ENCODE results near the gene POLR3E.

Gene POLR3E

GRCh38 chr16:22329199-22329695 lies 32.0 kb downstream of the POLR3E start:
- no peak for ATAC-seq

GRCh38 chr16:22330326-22330725 lies 33.1 kb downstream of the POLR3E start:
- ATAC-seq: no peak

More at GRCh38 chr16:22329199-22329695, 32.0 kb downstream of the POLR3E start:
- no peak for TF ChIP-seq ZC3H10 (CRISPR knock-in tag; IDR thresholded peaks at IDR 0.05)
- TF ChIP-seq SNAI2 (CRISPR knock-in tag; IDR thresholded peaks at IDR 0.05): no peak
- TF ChIP-seq PATZ1 (CRISPR knock-in tag; IDR thresholded peaks at IDR 0.05; ENCODE audit: borderline replicate concordance): no peak
- no peak for TF ChIP-seq ARNTL (CRISPR knock-in tag; IDR thresholded peaks at IDR 0.05; ENCODE audit: borderline replicate concordance, low read depth)
- no peak for TF ChIP-seq ESRRG (CRISPR knock-in tag; IDR thresholded peaks at IDR 0.05)

GRCh38 chr16:22333457-22333994 lies 36.3 kb downstream of the POLR3E start:
- TF ChIP-seq ZNF8 (CRISPR knock-in tag; IDR thresholded peaks at IDR 0.05) (no peak), GLIS3 (CRISPR knock-in tag; IDR thresholded peaks at IDR 0.05) (no peak), ZNF70 (CRISPR knock-in tag; IDR thresholded peaks at IDR 0.05) (no peak), TOX (CRISPR knock-in tag; IDR thresholded peaks at IDR 0.05; ENCODE audit: borderline replicate concordance) (no peak)
- no peak for ATAC-seq

More at GRCh38 chr16:22330326-22330725, 33.1 kb downstream of the POLR3E start:
- TF ChIP-seq ZNF70 (CRISPR knock-in tag; IDR thresholded peaks at IDR 0.05): no peak
- no peak for TF ChIP-seq SNAI2 (CRISPR knock-in tag; IDR thresholded peaks at IDR 0.05)
- TF ChIP-seq ZNF8 (CRISPR knock-in tag; IDR thresholded peaks at IDR 0.05): no peak
- no peak for TF ChIP-seq TCF4 (CRISPR knock-in tag; IDR thresholded peaks at IDR 0.05; ENCODE audit: borderline replicate concordance)
- no peak for TF ChIP-seq CREB5 (CRISPR knock-in tag; IDR thresholded peaks at IDR 0.05; ENCODE audit: low read depth)
- no peak for TF ChIP-seq ZNF565 (CRISPR knock-in tag; conservative IDR thresholded peaks at IDR 0.05; ENCODE audit: low read depth)
- TF ChIP-seq GLIS3 (CRISPR knock-in tag; IDR thresholded peaks at IDR 0.05): no peak
- no peak for TF ChIP-seq POU6F1 (CRISPR knock-in tag; IDR thresholded peaks at IDR 0.05; ENCODE audit: borderline replicate concordance, low read depth)
- TF ChIP-seq BACH2 (CRISPR knock-in tag; IDR thresholded peaks at IDR 0.05; ENCODE audit: borderline replicate concordance): no peak
- no peak for TF ChIP-seq ZFP30 (CRISPR knock-in tag; IDR thresholded peaks at IDR 0.05)
- TF ChIP-seq TSHZ2 (CRISPR knock-in tag; IDR thresholded peaks at IDR 0.05): no peak

DNA sequence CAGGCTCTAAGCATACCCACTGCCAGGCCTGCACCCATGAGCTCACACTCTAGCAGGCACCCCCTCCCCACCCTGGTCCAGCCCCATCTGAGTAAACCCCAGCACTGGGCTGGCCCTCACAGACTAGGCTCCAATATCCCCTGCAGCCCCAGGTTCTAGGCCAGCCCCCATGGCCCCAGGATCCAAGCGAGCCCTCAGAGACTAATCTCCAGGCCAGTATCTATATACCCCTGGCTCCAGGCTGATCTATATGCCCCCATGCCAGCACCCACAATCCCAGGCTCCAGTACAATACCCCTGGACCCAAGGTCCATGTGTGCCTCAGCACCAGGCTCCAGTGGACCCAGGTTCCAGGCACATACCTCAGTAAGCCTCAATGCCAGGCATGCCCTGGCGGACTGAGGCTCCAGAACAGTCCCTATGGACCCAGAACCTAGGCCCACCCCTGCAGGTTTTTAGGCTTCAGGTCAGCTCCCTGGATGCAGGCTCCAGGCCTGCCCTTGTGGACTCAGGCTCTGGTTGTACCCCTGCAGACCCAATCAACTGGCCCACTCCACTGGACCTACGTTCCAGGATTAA lies 38.5 kb downstream of the POLR3E start:
- TF ChIP-seq ARNTL (CRISPR knock-in tag; IDR thresholded peaks at IDR 0.05; ENCODE audit: borderline replicate concordance, low read depth) (no peak), POU6F1 (CRISPR knock-in tag; IDR thresholded peaks at IDR 0.05; ENCODE audit: borderline replicate concordance, low read depth) (no peak), ESRRG (CRISPR knock-in tag; IDR thresholded peaks at IDR 0.05) (no peak), ZFP30 (CRISPR knock-in tag; IDR thresholded peaks at IDR 0.05) (no peak), PATZ1 (CRISPR knock-in tag; IDR thresholded peaks at IDR 0.05; ENCODE audit: borderline replicate concordance) (no peak), CREB5 (CRISPR knock-in tag; IDR thresholded peaks at IDR 0.05; ENCODE audit: low read depth) (no peak), ZFP3 (CRISPR knock-in tag; IDR thresholded peaks at IDR 0.05) (no peak), ZNF565 (CRISPR knock-in tag; conservative IDR thresholded peaks at IDR 0.05; ENCODE audit: low read depth) (no peak)
- ATAC-seq: no peak
